IMR-90 (cell line): Measurements from ENCODE around the gene NKAIN2. TPM values are rescaled to one million over a fixed set of nuclear protein-coding genes. Genes with fewer than 3 reads are reported as not detected.
A peak's percentile ranks its signal among the peaks of the same experiment; 100 is the strongest.

Experiments
- ATAC-seq: fragments of 200-7000 bp; cut with Tn5 transposase; 2 replicates; pipeline ENCODE4 v1.9.1; 2020; ENCODE audit warnings: low read depth, mild to moderate bottlenecking, moderate library complexity
- BruUV-seq: library from RNA; stranded (reverse); fragments of 400-500 nt; replicated peaks from 2 replicates; lab custom pipeline; 2021; lab: Mats Ljungman, UMichigan
- CTCF ChIA-PET: fragments of 300-600 bp; formaldehyde crosslinking; extraction: SDS; loops from one replicate; lab custom pipeline; 2021; ENCODE audit warnings: antibody characterized with exemption; lab: Yijun Ruan, JAX
- POLR2A ChIA-PET: fragments of 300-600 bp; sonication (Branson Sonifier 250); formaldehyde crosslinking; loops from one replicate; lab custom pipeline; 2022; ENCODE audit warnings: antibody characterized with exemption; ENCODE audit not compliant: unreplicated experiment; lab: Charles Lee
- DNase-seq: peaks from one replicate; pipeline ENCODE4 v3.0.0; 2013
- H2AFZ ChIP-seq: replicated peaks from 2 replicates; pipeline ENCODE3; 2013; ENCODE audit warnings: low read length, mild to moderate bottlenecking; ENCODE audit not compliant: poor library complexity
- H2AK5ac ChIP-seq: 2 replicates; pipeline ENCODE4 v1.6.1; 2013; ENCODE audit warnings: low read depth, low read length, inconsistent platforms
- H2AK9ac ChIP-seq: replicated peaks from 2 replicates; pipeline ENCODE3; 2013; ENCODE audit warnings: mild to moderate bottlenecking, low read depth, low read length, moderate library complexity; ENCODE audit not compliant: poor library complexity
- H2BK120ac ChIP-seq: 2 replicates; pipeline ENCODE4 v1.6.1; 2013; ENCODE audit warnings: low read depth, low read length, inconsistent platforms
- H2BK15ac ChIP-seq: 3 replicates; pipeline ENCODE4 v1.6.1; 2013; ENCODE audit warnings: low read depth, low read length, inconsistent platforms
- H2BK20ac ChIP-seq: 2 replicates; pipeline ENCODE4 v1.6.1; 2013; ENCODE audit warnings: low read depth, mild to moderate bottlenecking, inconsistent platforms, low read length, moderate library complexity
- H2BK5ac ChIP-seq: 2 replicates; pipeline ENCODE4 v1.6.1; 2013; ENCODE audit warnings: mild to moderate bottlenecking, low read depth, low read length, inconsistent platforms; ENCODE audit not compliant: poor library complexity, severe bottlenecking
- H3K14ac ChIP-seq: replicated peaks from 2 replicates; pipeline ENCODE4 v1.6.1; 2013; ENCODE audit warnings: low read depth, low read length, inconsistent platforms
- H3K18ac ChIP-seq: 2 replicates; pipeline ENCODE4 v1.6.1; 2013; ENCODE audit warnings: low read depth, low read length, control low read depth
- H3K23ac ChIP-seq: 2 replicates; pipeline ENCODE4 v1.6.1; 2013; ENCODE audit warnings: low read depth, low read length, inconsistent platforms
- H3K27ac ChIP-seq: 2 replicates; pipeline ENCODE4 v1.5.1; 2013; ENCODE audit warnings: mild to moderate bottlenecking, control low read depth, low read length; ENCODE audit not compliant: insufficient read depth
- H3K27me3 ChIP-seq: 2 replicates; pipeline ENCODE4 v1.6.1; 2013; ENCODE audit warnings: low read length; ENCODE audit not compliant: control insufficient read depth, insufficient read depth
- H3K36me3 ChIP-seq: 2 replicates; pipeline ENCODE4 v1.6.1; 2013; ENCODE audit warnings: low read length, mixed read lengths; ENCODE audit not compliant: control insufficient read depth, insufficient read depth
- H3K4ac ChIP-seq: 2 replicates; pipeline ENCODE4 v1.6.1; 2013; ENCODE audit warnings: low read depth, low read length, inconsistent platforms
- H3K4me1 ChIP-seq: 2 replicates; pipeline ENCODE4 v1.6.1; 2013; ENCODE audit warnings: low read length, mixed read lengths; ENCODE audit not compliant: control insufficient read depth, insufficient read depth
- H3K4me2 ChIP-seq: 2 replicates; pipeline ENCODE4 v1.6.1; 2013; ENCODE audit warnings: low read depth, mild to moderate bottlenecking, control low read depth, low read length, moderate library complexity
- H3K4me3 ChIP-seq: 2 replicates; pipeline ENCODE4 v1.5.1; 2013; ENCODE audit warnings: low read depth, mild to moderate bottlenecking, control low read depth, low read length, moderate library complexity; ENCODE audit not compliant: insufficient read depth
- H3K56ac ChIP-seq: 2 replicates; pipeline ENCODE4 v1.6.1; 2013; ENCODE audit warnings: low read length, inconsistent platforms; ENCODE audit not compliant: insufficient read depth; ENCODE audit errors: extremely low read depth
- H3K79me1 ChIP-seq, 2 experiments: 2 replicates each; pipeline ENCODE4 v1.6.1; 2013; ENCODE audit warnings: low read length in 2 of 2, inconsistent platforms in 1 of 2, low read depth in 1 of 2
- H3K9ac ChIP-seq: 2 replicates; pipeline ENCODE4 v1.6.1; 2013; ENCODE audit warnings: low read depth, low read length, control low read depth
- H3K9me1 ChIP-seq: 2 replicates; pipeline ENCODE4 v1.6.1; 2013; ENCODE audit warnings: low read length, inconsistent platforms; ENCODE audit not compliant: insufficient read depth
- H3K9me3 ChIP-seq: 2 replicates; pipeline ENCODE4 v1.6.1; 2013; ENCODE audit warnings: low read length; ENCODE audit not compliant: control insufficient read depth, insufficient read depth
- H4K20me1 ChIP-seq: 2 replicates; pipeline ENCODE4 v1.6.1; 2013; ENCODE audit warnings: low read length, inconsistent platforms; ENCODE audit not compliant: insufficient read depth
- H4K5ac ChIP-seq: 2 replicates; pipeline ENCODE4 v1.6.1; 2013; ENCODE audit warnings: mild to moderate bottlenecking, low read depth, low read length, control low read depth
- H4K8ac ChIP-seq, 2 experiments: 2 replicates each; pipeline ENCODE4 v1.6.1; 2013; ENCODE audit warnings: low read depth in 2 of 2, low read length in 2 of 2, control low read depth in 1 of 2, inconsistent platforms in 1 of 2
- H4K91ac ChIP-seq: 2 replicates; pipeline ENCODE4 v1.6.1; 2013; ENCODE audit warnings: low read depth, low read length, inconsistent platforms; ENCODE audit not compliant: insufficient read depth
- CTCF ChIP-seq: conservative IDR thresholded peaks from 2 replicates; pipeline ENCODE4 v1.5.1; 2012; ENCODE audit warnings: mild to moderate bottlenecking, low read depth, low read length, improper control_type of control experiment
- MAFK ChIP-seq: IDR thresholded peaks from 2 replicates; pipeline ENCODE4 v1.6.1; 2012; ENCODE audit warnings: low read depth, low read length, improper control_type of control experiment
- MAZ ChIP-seq: IDR thresholded peaks from 2 replicates; pipeline ENCODE4 v1.6.1; 2012; ENCODE audit warnings: low read depth, mild to moderate bottlenecking, low read length, improper control_type of control experiment, moderate library complexity, borderline replicate concordance
- SMC3 ChIP-seq: fragments of 150-350 bp; IDR thresholded peaks from 2 replicates; pipeline ENCODE4 v1.6.1; 2016; ENCODE audit warnings: low read depth, mild to moderate bottlenecking, antibody characterized with exemption, low read length, moderate library complexity
- WGBS, 2 experiments: methylation state at CpG; one replicate each; pipeline versions ENCODE4 v1.1.5 to v1.1.7; 2013; ENCODE audit warnings: missing lambda C conversion rate in 2 of 2; ENCODE audit not compliant: insufficient read length in 1 of 2; ENCODE audit errors: extremely low coverage in 2 of 2; 5-methylcytosine and 5-hydroxymethylcytosine counted together
- dilution Hi-C: fragments of 300-500 bp; cut with HindIII; formaldehyde crosslinking; loops from one replicate; pipeline ENCODE4 v1.14.3; 2018; ENCODE audit warnings: low sequenced_read_pairs; ENCODE audit not compliant: unreplicated experiment
- in situ Hi-C: fragments of 300-500 bp; cut with MboI; formaldehyde crosslinking; loops from 3 replicates; pipeline ENCODE4 v1.14.3; 2019; ENCODE audit warnings: low sequenced_read_pairs, inconsistent platforms, mixed read lengths
- intact Hi-C: fragments of 100-400 bp; cut with micrococcal nuclease; formaldehyde crosslinking; loops from 2 replicates; pipeline ENCODE4 v1.10.0; 2022
- polyA plus RNA-seq, 3 experiments: library from polyadenylated mRNA; depleted of rRNA; stranded (reverse); fragments of >200 nt; gene quantifications; 2 replicates each; pipeline ENCODE4 v1.2.3, GENCODE V29; 2012; ENCODE audit warnings: low replicate concordance in 1 of 3
- total RNA-seq: library from RNA; depleted of rRNA; stranded (reverse); fragments of >200 nt; gene quantifications from 2 replicates; pipeline ENCODE4 v1.2.3, GENCODE V29; 2012

NKAIN2 gene
- total and polyA plus RNA-seq, 2 of the 4 experiments (the other 2 are of a cell fraction), result not detected

GRCh38 chr6:124829822-124830221 is 1026.2 kb downstream of the NKAIN2 start:
- Histone ChIP-seq H2BK20ac (no peak overlapping the region), H3K27me3 (no peaks in the 10 kb centered on the region), H3K27ac (no peak overlapping the region), H2AK9ac (no peak overlapping the region), H3K4ac (no peak overlapping the region), H2BK15ac (no peak overlapping the region), H2AFZ (no peak overlapping the region), H3K56ac (no peak overlapping the region), H3K79me1 (no peaks in the 10 kb centered on the region), H3K9ac (no peak overlapping the region), H3K36me3 (no peaks in the 10 kb centered on the region), H3K9me3 (no peaks in the 10 kb centered on the region), H3K4me3 (no peak overlapping the region), H4K8ac (no peak overlapping the region), H4K91ac (no peak overlapping the region), H3K18ac (no peak overlapping the region), H2BK120ac (no peak overlapping the region), H3K4me2 (no peak overlapping the region), H3K23ac (no peak overlapping the region), H3K4me1 (no peaks in the 10 kb centered on the region), H3K9me1 (no peaks in the 10 kb centered on the region), H4K5ac (no peak overlapping the region), H4K20me1 (no peaks in the 10 kb centered on the region), H3K14ac (no peak overlapping the region), H2BK5ac (no peak overlapping the region), H2AK5ac (no peak overlapping the region)
- in situ Hi-C loops (no loop called here), dilution Hi-C loops (no loop called here), intact Hi-C loops (no loop called here)
- DNase-seq, result no peak
- no CpG with 5 or more reads among the region's 1 CpG for WGBS, 2 experiments
- 0 out of 2 replicates have a peak, but pooled peaks have one; percentile 10 for TF ChIP-seq MAFK
- no peak for TF ChIP-seq CTCF
- TF ChIP-seq SMC3, result no peak
- no peak for TF ChIP-seq MAZ
- CTCF ChIA-PET, result no interaction called here
- ATAC-seq, result no peak
- POLR2A ChIA-PET, result no interaction called here
- no TSS peak for BruUV-seq
